NK-92 (cell line): ENCODE data around the gene OR7E24.
"Not testable (repeated sequence)": the region's sequence is repeated elsewhere in the genome, so short reads cannot be mapped to it uniquely, and the experiment has no call there.

Experiments
- DNase-seq: peaks from one replicate; lab custom pipeline; 2025; ENCODE audit not compliant: unreplicated experiment; lab: John Stamatoyannopoulos, UW

Gene OR7E24

GRCh38 chr19:9250630-9251029 lies at the start of gene OR7E24:
TSS of gene OR7E24 (plus strand) at chr19:9250930. CDS start at chr19:9251044, 114 bp downstream.
- no peak for DNase-seq

GRCh38 chr19:9205501-9206113 lies 45.1 kb upstream of the OR7E24 start:
- DNase-seq: peak; percentile 25

GRCh38 chr19:9219489-9219888 lies 31.2 kb upstream of the OR7E24 start, which contains the start of gene OR7D4:
TSS of gene OR7D4 (minus strand) at chr19:9219589. CDS start at chr19:9214837, 4,752 bp downstream.
- DNase-seq: no peak

- no peak for DNase-seq
These were observed 506 bp downstream of the OR7E24 start for GRCh38 chr19:9251236-9251635.

GRCh38 chr19:9283485-9283884 lies 32.8 kb downstream of the OR7E24 start:
- not testable (repeated sequence) for DNase-seq

- no peak for DNase-seq
These were observed 38.6 kb downstream of the OR7E24 start for GRCh38 chr19:9289231-9289884.

- no peak for DNase-seq
These were observed 44.7 kb downstream of the OR7E24 start for GRCh38 chr19:9295411-9295849.

- no peak for DNase-seq
These were observed 45.6 kb downstream of the OR7E24 start for GRCh38 chr19:9296336-9296735.
